ENCODE data around the gene TMEM120B.
"Not testable (repeated sequence)": the region's sequence is repeated elsewhere in the genome, so short reads cannot be mapped to it uniquely, and the experiment has no call there.

Gene TMEM120B

GRCh38 chr12:121789233-121789781 is 76.8 kb downstream of the TMEM120B start:
- peak overlapping the region; percentile 99 for H3K27ac ChIP-seq (ENCODE audit: insufficient read depth, low read length, poor library complexity, severe bottlenecking)
- no peak for DNase-seq
- H3K27me3 ChIP-seq (replicated peaks; ENCODE audit: control insufficient read depth, insufficient read depth, low read length, poor library complexity, severe bottlenecking): no peaks in the 10 kb centered on the region
- peak overlapping the region; percentile 50 for H3K4me3 ChIP-seq (ENCODE audit: insufficient read depth, low read depth, low read length, poor library complexity, severe bottlenecking)
- H3K9me3 ChIP-seq (ENCODE audit: control insufficient read depth, low read length): no peaks in the 10 kb centered on the region
- H3K36me3 ChIP-seq (ENCODE audit: control insufficient read depth, insufficient read depth, low read length): no peaks in the 10 kb centered on the region
- H3K4me1 ChIP-seq (ENCODE audit: control insufficient read depth, insufficient read depth, low read length, poor library complexity, severe bottlenecking): peaks cover 80% of the 10 kb centered on the region

- no peaks in the 10 kb centered on the region for H3K36me3 ChIP-seq (ENCODE audit: control insufficient read depth, insufficient read depth, low read length)
- peak; percentile 93 to 94 (median 94) for DNase-seq
- H3K27ac ChIP-seq (ENCODE audit: insufficient read depth, low read length, poor library complexity, severe bottlenecking): peak overlapping the region; percentile 99
- H3K27me3 ChIP-seq (replicated peaks; ENCODE audit: control insufficient read depth, insufficient read depth, low read length, poor library complexity, severe bottlenecking): no peaks in the 10 kb centered on the region
- peaks cover 80% of the 10 kb centered on the region for H3K4me1 ChIP-seq (ENCODE audit: control insufficient read depth, insufficient read depth, low read length, poor library complexity, severe bottlenecking)
- no peaks in the 10 kb centered on the region for H3K9me3 ChIP-seq (ENCODE audit: control insufficient read depth, low read length)
- H3K4me3 ChIP-seq (ENCODE audit: insufficient read depth, low read depth, low read length, poor library complexity, severe bottlenecking): peak overlapping the region; percentile 50
Observed at GRCh38 chr12:121789800-121790728, 77.5 kb downstream of the TMEM120B start.

GRCh38 chr12:121790785-121791184 is 78.2 kb downstream of the TMEM120B start:
- H3K27ac ChIP-seq (ENCODE audit: insufficient read depth, low read length, poor library complexity, severe bottlenecking): peak overlapping the region; percentile 99
- peak overlapping the region; percentile 35 for H3K4me3 ChIP-seq (ENCODE audit: insufficient read depth, low read depth, low read length, poor library complexity, severe bottlenecking)
- DNase-seq; H3K36me3 ChIP-seq (ENCODE audit: control insufficient read depth, insufficient read depth, low read length); H3K9me3 ChIP-seq (ENCODE audit: control insufficient read depth, low read length); H3K27me3 ChIP-seq (replicated peaks; ENCODE audit: control insufficient read depth, insufficient read depth, low read length, poor library complexity, severe bottlenecking): not testable (repeated sequence)
- peaks cover 78% of the 10 kb centered on the region for H3K4me1 ChIP-seq (ENCODE audit: control insufficient read depth, insufficient read depth, low read length, poor library complexity, severe bottlenecking)

- peaks cover 67% of the 10 kb centered on the region for H3K4me1 ChIP-seq (ENCODE audit: control insufficient read depth, insufficient read depth, low read length, poor library complexity, severe bottlenecking)
- peak in 2 of 3 donors; percentile 59 to 64 for DNase-seq
- H3K9me3 ChIP-seq (ENCODE audit: control insufficient read depth, low read length): no peaks in the 10 kb centered on the region
- H3K36me3 ChIP-seq (ENCODE audit: control insufficient read depth, insufficient read depth, low read length): peaks cover 3% of the 10 kb centered on the region
- H3K27me3 ChIP-seq (replicated peaks; ENCODE audit: control insufficient read depth, insufficient read depth, low read length, poor library complexity, severe bottlenecking): no peaks in the 10 kb centered on the region
- peak overlapping the region; percentile 86 for H3K4me3 ChIP-seq (ENCODE audit: insufficient read depth, low read depth, low read length, poor library complexity, severe bottlenecking)
- H3K27ac ChIP-seq (ENCODE audit: insufficient read depth, low read length, poor library complexity, severe bottlenecking): peak overlapping the region; percentile 99
Observed at GRCh38 chr12:121791671-121792551, 79.4 kb downstream of the TMEM120B start.

- peak overlapping the region; percentile 86 for H3K4me3 ChIP-seq (ENCODE audit: insufficient read depth, low read depth, low read length, poor library complexity, severe bottlenecking)
- peaks cover 10% of the 10 kb centered on the region for H3K36me3 ChIP-seq (ENCODE audit: control insufficient read depth, insufficient read depth, low read length)
- H3K27ac ChIP-seq (ENCODE audit: insufficient read depth, low read length, poor library complexity, severe bottlenecking): peak overlapping the region; percentile 99
- no peaks in the 10 kb centered on the region for H3K9me3 ChIP-seq (ENCODE audit: control insufficient read depth, low read length)
- H3K27me3 ChIP-seq (replicated peaks; ENCODE audit: control insufficient read depth, insufficient read depth, low read length, poor library complexity, severe bottlenecking): no peaks in the 10 kb centered on the region
- peak in 1 of 3 donors; percentile 50 for DNase-seq
- peaks cover 60% of the 10 kb centered on the region for H3K4me1 ChIP-seq (ENCODE audit: control insufficient read depth, insufficient read depth, low read length, poor library complexity, severe bottlenecking)
Observed at GRCh38 chr12:121792607-121793439, 80.3 kb downstream of the TMEM120B start.

GRCh38 chr12:121793440-121793837 is 80.9 kb downstream of the TMEM120B start, which contains the start of gene RHOF:
TSS of gene RHOF (minus strand) at chr12:121793688. CDS start at chr12:121793633, 55 bp downstream.
- Histone ChIP-seq H3K4me3 (ENCODE audit: insufficient read depth, low read depth, low read length, poor library complexity, severe bottlenecking) (peak within 1 kb of the TSS; percentile 86), H3K9me3 (ENCODE audit: control insufficient read depth, low read length) (no peaks in the 10 kb centered on the region), H3K4me1 (ENCODE audit: control insufficient read depth, insufficient read depth, low read length, poor library complexity, severe bottlenecking) (peaks cover 60% of the 10 kb centered on the region), H3K27ac (ENCODE audit: insufficient read depth, low read length, poor library complexity, severe bottlenecking) (peak within 1 kb of the TSS; percentile 99), H3K36me3 (ENCODE audit: control insufficient read depth, insufficient read depth, low read length) (peaks cover 13% of the 10 kb centered on the region), H3K27me3 (replicated peaks; ENCODE audit: control insufficient read depth, insufficient read depth, low read length, poor library complexity, severe bottlenecking) (no peaks in the 10 kb centered on the region)
- DNase-seq: no peak

GRCh38 chr12:121793838-121794533 is 81.4 kb downstream of the TMEM120B start:
- Histone ChIP-seq H3K9me3 (ENCODE audit: control insufficient read depth, low read length) (no peaks in the 10 kb centered on the region), H3K36me3 (ENCODE audit: control insufficient read depth, insufficient read depth, low read length) (peaks cover 17% of the 10 kb centered on the region), H3K4me3 (ENCODE audit: insufficient read depth, low read depth, low read length, poor library complexity, severe bottlenecking) (peak overlapping the region; percentile 86), H3K27ac (ENCODE audit: insufficient read depth, low read length, poor library complexity, severe bottlenecking) (peak overlapping the region; percentile 99), H3K4me1 (ENCODE audit: control insufficient read depth, insufficient read depth, low read length, poor library complexity, severe bottlenecking) (peaks cover 60% of the 10 kb centered on the region), H3K27me3 (replicated peaks; ENCODE audit: control insufficient read depth, insufficient read depth, low read length, poor library complexity, severe bottlenecking) (no peaks in the 10 kb centered on the region)
- peak; percentile 89 to 93 (median 92) for DNase-seq

- Histone ChIP-seq H3K27ac (ENCODE audit: insufficient read depth, low read length, poor library complexity, severe bottlenecking) (peak overlapping the region; percentile 99), H3K4me3 (ENCODE audit: insufficient read depth, low read depth, low read length, poor library complexity, severe bottlenecking) (peak overlapping the region; percentile 33), H3K27me3 (replicated peaks; ENCODE audit: control insufficient read depth, insufficient read depth, low read length, poor library complexity, severe bottlenecking) (no peaks in the 10 kb centered on the region), H3K36me3 (ENCODE audit: control insufficient read depth, insufficient read depth, low read length) (peaks cover 17% of the 10 kb centered on the region), H3K9me3 (ENCODE audit: control insufficient read depth, low read length) (no peaks in the 10 kb centered on the region), H3K4me1 (ENCODE audit: control insufficient read depth, insufficient read depth, low read length, poor library complexity, severe bottlenecking) (peaks cover 58% of the 10 kb centered on the region)
- no peak for DNase-seq
Observed at GRCh38 chr12:121794534-121795033, 82.0 kb downstream of the TMEM120B start.
